GM03348 (cell line): ENCODE data around the gene NTRK3.
"Not testable (repeated sequence)": the region's sequence is repeated elsewhere in the genome, so short reads cannot be mapped to it uniquely, and the experiment has no call there.

ENCODE experiments used
- DNase-seq: peaks from one replicate; pipeline ENCODE4 v3.0.0; 2012; ENCODE audit warnings: low spot score

NTRK3 gene

GRCh38 chr15:88072598-88073390, 183.7 kb downstream of the NTRK3 start:
- DNase-seq, result no peak

DNA sequence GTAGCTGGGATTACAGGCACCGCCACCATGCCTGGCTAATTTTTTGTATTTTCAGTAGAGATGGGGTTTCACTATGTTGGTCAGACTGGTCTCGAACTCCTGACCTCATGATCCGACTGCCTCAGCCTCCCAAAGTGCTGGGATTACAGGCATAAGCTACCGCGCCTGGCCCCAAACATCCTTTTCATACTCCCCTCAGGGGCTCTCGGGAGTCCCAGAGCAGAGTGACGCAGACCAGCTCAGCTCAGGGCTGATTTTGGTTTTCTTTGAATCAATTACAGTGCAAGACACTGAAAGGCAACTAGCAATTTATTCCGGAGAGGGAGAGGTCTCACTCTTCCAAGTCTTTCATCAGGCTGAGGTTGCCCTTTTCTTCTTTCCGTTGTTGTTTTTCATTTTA, 184.4 kb downstream of the NTRK3 start:
- not testable (repeated sequence) for DNase-seq

DNA sequence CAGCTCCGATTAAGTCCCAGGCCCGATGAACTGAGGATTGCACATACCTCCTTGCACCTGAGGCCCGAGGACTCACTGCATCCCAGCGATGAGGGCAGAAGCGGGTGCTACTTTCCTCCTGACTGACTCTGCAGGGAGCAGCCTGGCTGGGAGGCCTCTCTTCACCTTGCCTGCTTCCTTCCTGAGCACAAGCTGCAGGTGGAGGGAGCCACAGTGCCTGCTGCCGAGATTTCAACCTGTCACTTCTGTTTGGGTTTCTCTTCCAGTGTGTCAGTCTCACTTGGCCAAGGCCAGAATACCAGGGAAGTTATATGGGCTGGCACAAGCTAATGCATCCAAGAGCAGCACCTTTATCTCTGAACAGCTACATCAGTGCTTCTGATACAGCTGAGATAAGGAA, 185.4 kb downstream of the NTRK3 start:
- no peak for DNase-seq

DNA sequence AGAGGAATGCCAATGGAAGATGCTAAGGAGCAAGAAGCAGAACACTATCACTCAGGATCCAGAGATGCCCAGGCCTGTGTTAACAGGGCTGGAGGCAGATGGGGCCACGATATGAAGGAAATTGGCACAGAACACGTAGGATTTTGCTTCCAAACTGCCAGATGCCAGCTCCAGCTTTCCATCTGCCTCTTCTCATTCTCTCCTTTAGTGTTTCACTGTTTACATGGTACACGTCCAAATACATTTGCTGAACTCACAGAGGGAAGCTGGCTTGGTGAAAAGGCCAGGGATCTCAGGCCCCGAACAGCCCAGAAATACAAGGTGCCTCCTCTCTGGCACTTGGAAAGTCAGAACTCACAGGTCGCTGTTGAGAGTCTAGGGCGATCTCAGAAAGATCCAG, 187.0 kb downstream of the NTRK3 start:
- no peak for DNase-seq

DNA sequence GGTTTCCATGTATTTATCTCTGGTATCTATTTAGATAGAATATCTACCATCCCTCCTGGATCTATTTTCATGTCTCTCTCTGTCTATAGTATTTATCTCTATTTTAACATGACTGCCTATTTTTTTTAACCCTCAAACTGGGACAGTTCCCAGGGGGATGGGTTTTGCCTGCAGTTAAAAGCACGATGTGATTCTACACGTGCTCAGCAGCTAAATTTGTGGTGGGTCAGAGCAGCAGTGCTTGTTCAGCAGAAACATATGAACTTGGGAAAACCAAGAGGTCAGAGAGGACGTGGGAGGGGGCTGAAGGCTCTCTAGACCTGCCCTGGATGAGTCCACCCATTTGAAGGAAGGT, 189.2 kb downstream of the NTRK3 start:
- DNase-seq, result no peak

DNA sequence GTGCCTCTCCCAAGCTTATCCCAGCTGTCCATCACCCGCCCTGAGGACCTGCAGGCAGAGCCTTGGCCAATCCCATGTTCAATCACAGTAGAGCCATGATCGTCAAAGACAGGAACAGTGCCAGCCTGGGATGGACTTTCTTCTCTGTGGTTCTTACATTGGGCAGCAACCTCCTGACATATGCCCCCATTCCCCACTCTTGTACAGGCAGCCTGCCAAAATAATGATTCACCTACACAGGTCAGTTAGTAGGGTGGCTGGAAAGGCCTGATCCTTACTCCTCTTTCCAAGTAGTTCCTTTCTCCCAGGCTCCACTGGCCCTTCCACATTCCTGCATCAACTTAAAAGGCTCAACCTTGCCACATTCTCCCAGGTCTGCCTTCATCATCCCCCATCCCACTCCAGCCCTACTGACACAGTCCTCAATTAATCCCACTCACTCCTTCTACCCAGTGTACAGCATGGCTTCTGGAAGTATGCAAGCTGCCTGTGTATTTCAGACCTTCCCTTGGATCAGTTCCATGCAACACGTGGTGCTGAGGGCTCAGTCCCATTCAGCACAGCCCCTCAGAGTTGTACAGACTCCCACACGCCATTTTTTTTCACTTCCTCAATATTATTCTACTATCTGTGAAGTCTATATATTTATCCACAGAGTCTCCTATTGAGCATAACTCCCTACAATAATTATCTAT, 189.8 kb downstream of the NTRK3 start:
- DNase-seq, result no peak

- DNase-seq, result no peak
Measured at GRCh38 chr15:88061452-88061851, 195.1 kb downstream of the NTRK3 start.

DNA sequence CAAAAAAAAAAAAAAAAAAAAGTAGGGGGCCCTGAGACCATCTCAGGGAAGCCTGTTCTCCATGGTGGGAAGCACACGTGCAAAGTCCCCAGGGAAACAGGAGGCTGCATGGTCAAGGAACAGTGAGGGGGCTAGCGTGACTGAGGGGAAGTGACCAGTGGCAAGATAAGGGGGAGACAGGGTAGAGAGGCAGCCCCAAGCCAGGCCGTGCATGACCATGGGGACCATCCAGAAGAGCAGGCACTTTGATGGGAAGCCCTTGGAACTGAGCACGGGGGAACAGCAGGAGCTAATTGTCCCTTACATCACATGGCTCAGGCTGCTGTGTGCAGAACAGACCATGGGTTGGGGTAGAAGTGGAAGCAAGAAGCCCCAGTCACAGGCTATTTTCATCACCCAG, 196.2 kb downstream of the NTRK3 start:
- DNase-seq, result no peak

DNA sequence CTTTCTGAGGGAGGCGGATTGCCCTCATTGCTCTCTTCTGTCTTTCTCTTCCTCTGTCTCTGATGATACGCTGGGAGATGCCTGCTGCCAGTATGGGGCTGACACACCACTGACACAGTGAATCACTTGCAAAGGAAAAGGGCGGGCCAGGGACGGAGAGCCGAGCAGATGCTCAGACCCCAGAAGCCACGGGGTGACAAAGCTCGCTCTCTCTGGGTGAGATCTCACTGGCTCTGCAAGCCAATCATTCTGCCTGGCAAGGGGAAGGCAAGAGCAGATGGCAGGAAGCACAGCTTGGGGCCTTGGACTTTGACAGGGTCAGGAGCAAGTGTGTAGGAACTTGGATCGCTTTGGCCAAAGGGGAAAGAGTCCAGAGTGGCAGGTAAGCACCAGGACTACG, 198.7 kb downstream of the NTRK3 start:
- no peak for DNase-seq

- DNase-seq, result no peak
Measured at GRCh38 chr15:88049506-88049905, 207.0 kb downstream of the NTRK3 start.

DNA sequence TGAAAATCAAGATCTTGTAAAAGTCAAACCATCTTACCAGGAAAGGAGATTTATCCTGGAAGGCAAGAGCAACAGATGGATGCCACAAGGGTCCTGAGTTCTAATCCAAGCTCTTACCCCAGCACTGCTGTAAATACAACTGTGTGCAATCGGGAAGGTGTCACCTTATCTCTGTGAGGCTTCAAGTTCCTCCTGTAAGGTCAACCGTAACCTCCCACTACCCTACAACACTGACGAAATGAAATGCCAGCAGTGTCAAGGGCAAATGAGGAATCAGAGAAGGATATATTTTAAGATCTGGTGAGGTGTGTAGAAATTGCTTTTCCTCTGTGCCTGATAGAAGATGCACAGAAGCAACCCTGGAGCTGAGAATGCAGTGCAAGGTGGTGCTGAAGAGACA, 207.8 kb downstream of the NTRK3 start:
- DNase-seq, result no peak

GRCh38 chr15:88048237-88048636, 208.3 kb downstream of the NTRK3 start:
- DNase-seq, result no peak

DNA sequence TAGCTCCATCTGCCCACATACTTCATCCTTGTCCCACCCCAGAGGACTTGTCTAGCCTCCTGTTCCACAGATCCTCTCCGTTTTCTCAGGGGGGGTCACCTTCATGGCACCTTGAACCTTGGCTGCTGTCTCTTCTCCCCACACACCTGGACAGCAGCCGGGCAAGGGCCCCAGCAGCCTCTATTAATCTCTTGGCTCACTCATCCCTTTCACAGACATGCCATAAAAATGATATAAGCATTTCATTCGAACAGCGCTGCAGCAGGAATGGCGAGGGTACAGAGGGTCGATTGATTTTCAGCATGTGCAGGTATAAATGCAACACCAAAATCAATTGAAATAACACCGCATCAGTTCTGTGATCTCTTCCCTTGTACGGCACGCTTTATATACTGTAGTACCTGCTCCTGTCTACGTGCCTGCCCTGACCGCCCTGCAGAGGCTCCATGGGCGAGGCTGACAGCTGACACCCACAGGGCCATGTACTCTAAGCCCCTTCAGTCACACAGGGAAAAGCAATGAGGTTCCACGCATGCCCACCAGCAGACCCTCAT, 209.9 kb downstream of the NTRK3 start:
- DNase-seq, result no peak

DNA sequence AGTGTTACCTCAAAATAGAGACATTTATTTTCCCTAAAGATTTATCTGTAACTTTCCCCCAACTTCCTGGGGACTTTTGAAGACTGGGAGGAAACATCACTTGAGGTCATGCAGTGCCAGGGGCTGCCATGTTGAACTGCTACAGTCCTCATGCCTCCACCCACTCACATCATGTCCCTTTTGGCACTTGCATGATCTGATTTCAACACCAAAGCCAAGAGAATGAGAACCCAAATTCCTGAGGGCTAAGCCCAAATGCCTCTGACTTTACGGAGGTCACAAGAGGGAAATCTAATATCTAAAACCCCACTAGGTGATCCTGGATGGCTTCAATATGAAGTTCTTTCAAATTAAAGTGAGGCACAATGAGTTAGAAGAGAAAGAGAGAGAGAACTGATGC, 213.1 kb downstream of the NTRK3 start:
- peak; percentile 34 for DNase-seq

GRCh38 chr15:88042047-88042446, 214.5 kb downstream of the NTRK3 start:
- DNase-seq, result no peak

DNA sequence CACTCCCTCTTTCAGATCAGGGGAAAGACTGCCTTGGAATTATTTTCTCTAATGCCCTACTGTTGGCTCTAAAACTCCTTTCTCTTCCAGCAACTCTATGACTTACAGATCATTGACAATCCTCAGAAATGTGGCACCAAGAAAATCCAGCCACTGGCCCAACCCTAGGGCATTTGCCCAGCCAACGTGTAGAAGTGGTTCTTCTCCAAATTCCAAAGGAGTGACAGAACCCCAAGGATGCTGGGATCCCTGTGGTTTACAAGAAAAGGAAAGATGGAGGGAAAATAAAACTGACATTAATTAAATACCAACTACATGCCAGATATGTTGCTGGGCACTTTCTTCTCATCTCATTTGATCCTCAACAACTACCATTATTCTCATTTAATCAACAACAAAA, 216.0 kb downstream of the NTRK3 start:
- DNase-seq, result no peak

DNA sequence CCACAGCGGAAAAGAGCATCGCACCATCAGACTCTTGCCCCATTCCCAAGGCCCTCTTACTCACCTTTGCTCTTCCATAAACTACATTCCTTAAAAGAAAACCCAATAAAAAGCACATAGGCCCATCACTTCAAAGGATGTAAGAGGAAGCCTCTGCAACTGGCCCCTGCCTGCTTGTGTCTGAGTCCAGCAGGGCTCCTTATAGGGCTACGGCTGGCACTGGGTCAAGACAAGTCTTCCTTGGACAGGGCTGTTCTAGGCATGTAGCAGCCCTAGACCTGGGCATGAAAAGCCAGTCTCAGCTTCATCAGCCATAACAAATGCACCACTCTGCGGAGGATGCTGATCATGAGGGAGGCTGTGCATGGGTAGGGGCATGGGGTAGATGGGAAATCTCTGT, 218.3 kb downstream of the NTRK3 start:
- no peak for DNase-seq

DNA sequence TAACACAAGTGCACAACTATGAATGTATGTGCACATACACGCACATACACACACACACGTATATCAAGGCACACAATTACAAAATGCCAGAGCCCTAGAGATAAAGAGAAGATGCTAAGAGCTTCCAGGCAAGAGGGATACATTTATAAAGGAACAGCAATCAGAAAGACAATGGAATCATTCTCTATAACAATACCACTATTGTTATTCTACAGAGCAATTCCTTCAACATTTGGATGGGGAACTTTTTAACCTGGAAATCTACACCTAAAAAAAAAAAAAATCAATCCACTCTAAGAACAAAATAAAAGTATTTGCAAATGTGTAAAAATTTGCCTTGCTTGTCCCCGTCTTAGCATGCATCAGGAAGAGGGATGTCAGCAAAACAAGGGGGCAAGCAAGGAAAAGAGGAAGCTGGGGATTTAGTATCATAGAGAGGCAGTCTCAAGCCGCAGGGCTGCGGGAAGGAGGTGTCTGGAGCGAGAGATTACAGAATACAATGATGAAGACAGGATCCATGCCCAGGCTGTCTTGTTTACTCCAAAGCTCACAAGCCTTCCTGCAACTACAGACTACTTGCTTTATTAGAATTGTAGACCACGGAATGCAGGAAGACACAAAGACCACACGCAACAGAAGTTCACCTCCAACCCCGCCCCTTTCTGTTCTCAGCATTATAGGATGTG, 220.2 kb downstream of the NTRK3 start:
- DNase-seq, result no peak

- DNase-seq, result no peak
Measured at GRCh38 chr15:88035381-88035780, 221.2 kb downstream of the NTRK3 start.

GRCh38 chr15:88033421-88033820, 223.1 kb downstream of the NTRK3 start:
- DNase-seq, result not testable (repeated sequence)

DNA sequence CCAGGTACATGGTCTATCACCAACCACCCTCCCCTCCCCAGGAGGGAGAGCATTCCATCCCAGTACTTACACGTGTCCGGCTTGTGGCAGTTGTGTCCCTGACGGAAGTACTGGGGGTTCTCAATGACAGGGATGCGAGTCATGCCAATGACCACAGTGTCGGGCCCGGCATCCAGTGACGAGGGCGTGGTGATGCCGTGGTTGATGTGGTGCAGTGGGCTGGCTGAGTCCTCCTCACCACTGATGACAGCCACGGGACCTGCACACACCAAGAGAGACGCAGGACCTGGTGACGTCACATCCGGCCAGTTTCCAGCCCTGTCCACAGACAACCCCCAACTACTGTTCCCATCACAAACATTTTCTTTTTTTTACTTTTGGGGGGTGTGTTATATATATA, 223.8 kb downstream of the NTRK3 start:
- peak; percentile 50 for DNase-seq

DNA sequence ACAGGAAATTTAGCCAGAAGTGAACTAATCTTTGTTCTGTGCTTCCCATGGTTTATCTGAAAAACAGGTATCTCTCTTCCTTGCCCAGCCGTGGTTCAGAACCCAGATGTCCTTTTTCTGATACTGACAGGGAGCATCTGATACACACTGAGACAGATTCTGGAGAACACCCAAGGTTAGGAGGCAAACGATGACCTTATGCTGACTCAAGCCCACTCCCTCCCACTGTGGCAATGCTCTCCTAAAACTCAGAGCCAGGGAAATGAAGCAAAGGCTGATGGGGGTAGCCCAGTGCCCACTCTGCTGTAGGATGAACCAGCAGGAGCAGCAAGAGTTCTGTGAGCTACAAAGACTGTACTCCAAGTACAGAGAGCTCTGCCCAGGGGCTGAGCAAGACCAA, 225.1 kb downstream of the NTRK3 start:
- DNase-seq, result peak; percentile 13

- peak; percentile 56 for DNase-seq
Measured at GRCh38 chr15:88029696-88030095, 226.8 kb downstream of the NTRK3 start.
